HS-27A (cell line): Measurements from ENCODE around the gene TCERG1L.

Experiments used
- DNase-seq: peaks from one replicate; pipeline ENCODE4 v3.0.0-alpha.2; 2012; ENCODE audit warnings: low read depth, missing footprints

Gene TCERG1L

DNA sequence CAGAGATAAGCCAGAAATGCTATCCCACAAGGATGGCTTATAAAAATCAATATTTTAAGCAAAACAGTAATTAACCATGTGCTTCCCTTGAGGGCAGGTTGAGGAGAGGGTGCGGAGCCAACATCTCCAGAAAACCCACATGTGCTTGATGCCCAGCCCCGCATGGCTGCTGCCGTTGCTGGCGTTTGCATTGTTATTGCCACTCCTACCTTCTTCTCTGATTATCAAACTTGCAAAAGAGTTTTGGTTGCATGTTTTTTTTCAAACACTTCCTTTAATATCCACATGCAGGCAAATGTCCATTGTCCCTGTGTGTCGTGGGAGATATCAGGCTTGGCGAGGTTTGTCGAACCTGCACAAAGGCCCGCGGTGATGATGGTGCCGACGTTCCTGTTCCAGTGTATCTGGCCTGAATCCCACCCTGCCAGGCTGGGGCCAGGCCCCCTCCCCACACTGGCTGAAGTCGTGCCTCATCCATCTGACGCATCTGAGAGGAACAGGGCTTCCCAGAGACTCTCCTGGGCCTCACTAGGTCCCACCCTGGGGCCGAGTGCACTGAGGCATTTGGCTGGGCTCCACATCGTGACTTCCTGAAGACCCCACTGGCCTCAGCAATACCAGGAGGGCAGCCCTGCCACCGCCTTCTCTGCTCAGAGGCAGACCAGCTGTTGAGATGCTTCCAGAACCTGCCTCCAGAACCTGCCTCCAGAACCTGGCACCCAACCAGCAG lies 40.9 kb downstream of the TCERG1L start:
- no peak for DNase-seq

DNA sequence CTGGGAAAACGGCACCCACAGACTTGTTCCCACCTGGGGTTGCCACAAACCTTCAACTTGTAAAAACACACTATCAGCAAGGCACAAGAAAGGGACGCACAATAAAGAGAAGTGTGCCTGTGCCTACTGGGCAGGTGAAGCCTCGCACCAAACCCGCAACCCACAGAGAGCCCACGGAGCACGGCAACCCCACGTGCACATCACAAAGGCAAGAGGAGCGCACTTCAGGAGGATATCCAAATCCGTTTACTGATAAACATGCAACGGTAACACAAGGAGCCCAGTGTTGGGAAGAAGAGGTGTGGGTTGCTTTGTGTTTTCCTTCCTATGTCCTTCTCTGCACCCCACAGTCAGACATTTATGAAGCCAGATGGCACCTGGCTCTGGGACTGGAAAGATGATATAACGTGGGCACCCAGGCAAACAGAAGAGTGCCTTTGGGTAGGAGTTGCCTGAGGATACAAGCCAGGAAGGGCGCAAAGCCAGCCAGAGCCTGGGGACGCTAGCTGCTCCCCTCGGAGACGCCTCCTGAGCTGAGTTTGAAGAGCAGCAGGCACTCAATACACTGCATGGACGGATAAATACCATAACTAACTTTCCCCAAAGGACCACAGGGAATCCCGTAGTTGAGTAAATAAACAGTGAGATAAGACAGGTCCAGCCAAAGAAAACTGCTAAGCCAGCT lies 41.6 kb downstream of the TCERG1L start:
- DNase-seq = no peak

DNA sequence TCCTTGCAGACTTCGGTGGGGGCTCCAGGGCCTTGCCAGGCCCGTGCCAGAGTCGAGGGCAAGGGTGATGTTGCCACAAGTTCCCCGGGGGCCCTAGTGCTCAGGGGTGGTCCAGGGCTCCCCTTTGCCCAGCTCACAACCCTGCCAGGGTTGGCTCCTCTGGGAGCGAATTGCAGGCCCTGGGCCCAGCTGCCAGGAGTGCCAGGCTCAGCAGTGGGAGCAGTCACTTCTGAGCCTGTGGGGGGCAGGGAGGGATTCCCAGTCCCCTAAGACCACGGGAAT lies 43.8 kb downstream of the TCERG1L start:
- DNase-seq = no peak

DNA sequence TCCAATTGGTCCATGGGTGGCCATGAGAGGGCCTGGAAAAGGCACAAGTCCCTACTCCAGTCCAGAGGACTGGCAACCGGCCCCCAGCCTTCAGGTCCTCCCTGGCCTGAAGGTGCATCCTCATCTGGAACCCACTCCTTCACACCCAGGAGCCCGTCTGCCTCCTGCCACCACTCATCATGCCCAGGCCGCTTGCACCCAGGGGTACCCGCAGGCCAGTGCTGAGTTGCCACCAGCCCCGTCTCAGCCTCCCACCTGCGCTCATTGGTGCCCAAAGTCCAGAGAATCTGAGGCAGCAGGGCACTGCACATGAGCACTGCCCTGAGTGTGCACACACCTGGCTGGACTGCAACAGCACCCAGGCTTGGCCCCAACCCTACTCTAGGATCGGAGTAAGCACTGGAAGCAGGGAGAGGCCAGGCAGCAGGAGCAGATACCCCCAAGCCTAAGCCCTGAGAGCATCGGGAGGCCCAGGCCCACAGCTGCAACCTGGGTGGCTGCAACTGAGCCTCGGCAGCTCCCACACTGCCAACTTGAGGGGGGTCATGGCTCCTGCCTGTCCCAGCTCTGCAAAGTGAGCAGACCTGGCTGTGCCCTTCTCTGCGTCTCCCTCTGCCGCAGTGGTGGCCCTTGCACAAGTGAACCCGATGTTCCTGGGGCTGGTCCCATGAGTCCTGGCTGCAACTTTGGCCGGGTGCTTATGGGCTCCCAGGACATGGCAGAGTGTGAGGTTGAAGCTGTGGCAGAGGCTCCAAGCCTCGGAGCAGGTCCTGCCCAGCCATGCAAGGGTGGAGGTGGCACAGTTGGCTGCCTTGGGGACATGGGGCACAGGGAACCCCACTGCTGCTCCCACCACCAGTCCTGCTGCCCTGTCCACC lies 44.3 kb downstream of the TCERG1L start:
- no peak for DNase-seq

DNA sequence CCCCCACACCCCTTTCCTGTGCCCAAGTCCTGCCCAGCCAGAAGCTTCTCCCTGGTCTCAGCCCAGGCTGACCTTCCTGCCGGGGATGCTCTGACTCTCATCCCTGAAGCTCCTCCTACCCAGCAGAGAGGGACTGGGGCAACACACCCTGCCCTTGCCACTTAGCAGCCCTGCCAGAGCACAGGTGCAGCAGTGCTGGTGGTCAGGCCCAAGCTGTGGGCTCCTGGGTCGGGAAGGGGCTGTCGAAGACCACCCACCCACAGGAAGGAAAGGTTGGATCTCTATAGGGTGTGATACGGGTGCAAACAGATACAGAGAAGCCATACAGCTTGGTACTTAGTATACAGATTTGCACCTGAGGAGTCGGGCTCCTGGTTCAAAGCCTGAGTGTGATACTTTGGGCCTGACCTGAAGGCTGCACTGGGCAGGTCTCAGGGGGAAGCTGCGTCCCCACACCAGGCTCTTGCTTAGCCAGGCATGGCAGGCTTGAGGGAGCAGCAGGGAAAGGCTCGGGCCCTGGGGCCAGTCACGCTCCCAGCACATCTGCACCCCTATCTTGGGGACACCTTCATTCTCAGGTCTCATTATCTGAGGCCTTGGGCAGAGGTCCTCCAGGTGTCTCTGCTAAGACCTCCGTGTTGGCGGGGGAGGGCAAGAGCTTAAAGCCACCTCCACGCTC lies 47.3 kb downstream of the TCERG1L start:
- no peak for DNase-seq

DNA sequence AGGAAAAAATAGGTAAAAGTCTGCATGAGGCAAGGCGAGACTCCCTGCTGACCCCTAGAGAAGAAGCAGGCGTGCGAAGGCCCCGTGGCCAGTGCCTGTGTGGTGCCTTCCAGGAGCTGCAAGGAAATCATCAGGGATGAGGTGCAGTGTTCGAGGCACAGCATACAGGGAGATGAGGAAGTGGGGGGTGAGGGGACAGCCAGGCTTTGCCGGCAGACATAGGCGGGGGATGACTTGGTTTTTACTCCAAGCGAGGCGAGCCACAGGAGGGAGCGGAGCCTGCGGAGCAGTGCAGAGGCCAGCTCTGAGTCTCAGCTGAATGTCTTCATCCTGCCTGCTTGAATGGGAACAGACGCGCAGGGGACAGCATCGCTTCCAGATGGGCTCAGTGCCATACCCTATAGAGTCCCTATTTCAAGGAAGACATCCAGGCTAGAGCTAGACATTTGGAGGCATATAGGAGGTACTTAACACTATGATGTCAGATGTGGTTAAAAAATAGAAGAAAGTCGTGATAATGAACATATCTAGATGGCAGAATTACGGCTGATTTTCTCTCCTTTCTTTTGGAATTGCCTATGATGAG lies 49.5 kb downstream of the TCERG1L start:
- DNase-seq = no peak

DNA sequence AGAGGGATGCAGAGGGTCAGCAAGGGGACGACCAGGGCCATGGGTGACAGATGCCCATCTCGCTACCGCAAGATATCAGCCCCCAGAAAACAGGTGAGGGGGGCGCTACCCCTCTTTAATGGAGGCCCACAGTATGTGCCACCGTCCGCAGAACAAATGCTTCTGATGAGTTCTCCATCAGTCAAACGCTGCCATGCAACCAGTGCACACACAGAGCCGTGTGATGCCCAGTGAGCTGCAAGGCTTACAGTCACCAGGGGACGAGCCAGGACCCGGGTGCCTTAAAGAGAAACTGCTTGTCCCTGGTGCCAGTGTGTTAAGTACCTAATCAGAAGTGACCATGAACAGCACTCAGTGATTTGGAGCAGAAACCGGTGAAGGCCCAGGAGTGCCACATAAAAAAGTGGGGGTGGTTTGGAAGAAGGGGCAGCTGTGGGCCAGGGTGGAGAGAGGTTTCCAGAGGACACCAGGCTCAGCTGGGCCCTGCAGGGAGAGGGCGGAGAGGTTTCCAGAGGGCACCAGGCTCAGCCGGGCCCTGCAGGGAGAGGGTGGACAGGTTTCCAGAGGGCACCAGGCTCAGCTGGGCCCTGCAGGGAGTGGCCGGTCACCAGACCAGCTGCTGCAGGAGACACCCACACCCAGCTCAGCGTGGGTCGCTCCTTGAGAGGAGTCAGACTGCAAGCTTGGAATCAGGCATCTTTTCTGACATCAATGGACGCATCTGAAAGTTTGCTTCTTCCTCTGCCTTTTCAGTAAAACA lies 50.9 kb downstream of the TCERG1L start:
- no peak for DNase-seq

DNA sequence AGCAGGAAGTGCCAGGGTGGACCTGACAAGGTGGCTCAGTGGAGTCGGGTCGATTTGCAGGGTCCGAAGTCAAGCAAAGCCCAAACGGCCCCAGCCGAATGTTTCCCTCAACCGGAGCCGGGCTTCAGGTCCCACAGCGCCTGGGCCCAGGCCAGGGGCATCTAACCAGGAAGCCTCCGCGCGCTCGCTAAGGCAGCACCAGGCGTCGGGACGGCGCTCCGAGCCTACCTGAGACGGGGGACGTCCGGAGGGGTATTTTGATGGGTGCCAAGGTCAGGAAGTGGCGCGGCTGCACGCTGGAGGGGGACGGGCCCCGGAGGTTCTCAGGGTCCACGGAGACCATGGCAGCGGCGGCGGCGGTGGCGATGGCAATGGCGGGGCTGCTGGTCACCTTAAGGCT lies 51.5 kb downstream of the TCERG1L start:
- DNase-seq = no peak

DNA sequence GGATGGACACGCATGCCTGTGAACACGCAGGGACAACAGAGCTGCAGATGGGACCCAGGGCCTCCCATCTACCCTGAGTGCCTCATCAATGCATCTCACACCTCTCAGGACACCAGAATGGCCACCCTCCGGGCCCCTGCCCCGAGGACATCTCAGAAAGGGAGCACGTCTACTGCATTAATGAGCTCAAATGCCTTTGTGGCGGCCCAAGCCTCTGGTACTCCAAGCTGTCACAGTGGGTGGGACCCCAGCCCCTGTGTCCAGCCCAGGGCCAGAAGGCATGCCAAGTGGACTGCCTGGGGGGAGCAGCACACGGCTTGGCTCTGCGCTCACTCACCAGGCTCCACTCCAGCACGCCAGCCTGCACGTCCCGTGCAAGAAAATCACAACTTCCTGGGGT lies 52.0 kb downstream of the TCERG1L start:
- no peak for DNase-seq

DNA sequence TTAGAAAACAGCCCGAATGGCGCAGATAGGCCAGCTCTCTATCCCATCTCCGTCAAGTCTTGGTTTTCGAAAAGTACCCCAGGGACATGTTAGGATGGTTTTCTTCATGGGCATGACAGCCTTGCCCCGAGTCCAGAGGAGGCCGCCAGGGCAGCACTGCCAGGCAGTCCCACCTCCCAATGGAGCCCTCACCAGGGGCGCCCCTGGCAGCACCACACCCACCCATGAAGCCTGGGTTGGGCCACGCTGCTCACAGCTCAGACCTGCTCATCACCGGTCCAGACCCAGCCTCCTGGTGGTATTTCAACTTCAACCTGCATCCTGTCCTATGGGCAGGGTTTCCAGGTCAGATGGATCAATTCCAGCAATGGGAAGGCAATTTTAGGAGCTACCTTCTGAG lies 53.3 kb downstream of the TCERG1L start:
- DNase-seq = no peak

DNA sequence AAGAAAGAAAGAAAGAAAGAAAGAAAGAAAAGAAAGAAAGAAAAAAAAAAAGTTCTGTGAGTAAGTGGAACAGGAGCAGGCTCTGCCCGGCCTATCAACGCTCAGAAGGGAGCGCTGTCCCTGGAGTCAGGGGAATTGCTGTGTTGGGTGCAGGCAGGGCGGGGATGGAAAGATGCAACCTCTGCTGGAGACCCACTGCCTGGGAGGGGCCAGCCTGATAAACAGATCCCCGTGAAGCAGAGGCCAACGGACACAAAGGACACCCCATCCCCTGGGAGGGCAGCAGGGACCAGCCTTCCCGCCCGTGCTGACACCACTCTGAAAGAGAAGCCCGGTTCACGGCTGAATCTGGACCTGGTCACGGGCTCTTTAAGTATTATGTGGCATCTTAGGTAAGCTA lies 54.5 kb downstream of the TCERG1L start:
- no peak for DNase-seq

DNA sequence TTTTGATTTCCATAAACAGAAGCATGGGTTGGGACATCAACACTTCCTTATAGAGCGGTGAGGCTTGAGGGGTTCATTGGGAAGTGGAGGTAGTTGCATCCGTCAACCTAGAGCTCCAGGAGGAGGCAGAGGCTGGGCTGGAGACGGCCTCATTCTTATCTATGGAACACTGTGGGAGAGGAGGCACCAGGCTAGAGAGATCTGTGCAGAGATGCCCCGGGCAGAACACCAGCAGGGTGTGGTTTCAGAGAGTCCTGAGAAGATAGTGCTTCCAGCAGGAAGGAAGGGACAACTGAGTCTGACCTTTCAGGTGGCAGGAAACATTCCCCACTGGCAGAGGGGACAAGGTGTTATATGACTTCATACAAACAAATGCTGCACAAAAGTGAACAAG lies 56.7 kb downstream of the TCERG1L start:
- DNase-seq = no peak

DNA sequence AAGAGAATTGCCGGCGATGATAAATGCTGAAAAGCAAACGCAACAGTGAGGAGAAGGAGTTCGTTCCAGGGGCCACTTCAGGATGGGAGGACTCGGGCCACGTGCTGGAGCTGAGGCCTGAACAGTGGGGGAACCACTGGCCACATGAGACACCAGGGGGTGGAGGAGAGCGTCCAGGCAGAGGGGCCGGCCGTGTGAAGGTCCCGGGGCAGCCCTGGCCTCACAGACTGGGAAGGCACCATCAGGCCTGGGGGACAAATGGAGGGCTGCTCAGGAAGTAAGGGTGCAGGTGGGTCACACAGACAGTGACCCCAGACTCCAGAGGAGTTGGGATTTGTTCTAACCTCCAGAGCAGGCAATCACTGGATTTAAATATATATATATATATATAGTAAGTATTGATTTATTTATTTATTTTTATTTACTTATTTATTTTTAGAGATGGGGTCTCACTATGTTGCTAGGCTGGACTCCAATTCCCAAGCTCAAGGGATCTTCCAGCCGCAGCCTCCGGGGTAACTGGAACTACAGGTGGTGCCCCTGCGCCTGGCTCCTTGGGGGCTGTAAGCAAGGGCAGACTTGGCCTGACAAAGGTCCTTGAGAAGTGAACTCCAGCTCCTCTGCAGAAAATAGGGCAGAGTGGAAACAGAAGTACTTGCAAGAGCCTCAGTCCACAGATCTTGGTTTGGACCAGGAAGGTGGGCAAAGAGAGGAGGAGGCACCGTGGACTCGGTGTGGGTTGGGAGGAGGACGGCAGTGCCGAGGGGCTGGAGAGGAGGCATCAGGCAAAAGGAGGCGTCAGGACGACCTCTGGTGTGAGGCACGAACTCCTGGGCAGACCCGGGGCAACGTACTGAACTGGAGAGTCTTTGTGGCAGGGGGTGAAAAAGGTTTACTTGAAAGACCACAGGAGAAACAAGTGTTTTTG lies 57.3 kb downstream of the TCERG1L start:
- no peak for DNase-seq

DNA sequence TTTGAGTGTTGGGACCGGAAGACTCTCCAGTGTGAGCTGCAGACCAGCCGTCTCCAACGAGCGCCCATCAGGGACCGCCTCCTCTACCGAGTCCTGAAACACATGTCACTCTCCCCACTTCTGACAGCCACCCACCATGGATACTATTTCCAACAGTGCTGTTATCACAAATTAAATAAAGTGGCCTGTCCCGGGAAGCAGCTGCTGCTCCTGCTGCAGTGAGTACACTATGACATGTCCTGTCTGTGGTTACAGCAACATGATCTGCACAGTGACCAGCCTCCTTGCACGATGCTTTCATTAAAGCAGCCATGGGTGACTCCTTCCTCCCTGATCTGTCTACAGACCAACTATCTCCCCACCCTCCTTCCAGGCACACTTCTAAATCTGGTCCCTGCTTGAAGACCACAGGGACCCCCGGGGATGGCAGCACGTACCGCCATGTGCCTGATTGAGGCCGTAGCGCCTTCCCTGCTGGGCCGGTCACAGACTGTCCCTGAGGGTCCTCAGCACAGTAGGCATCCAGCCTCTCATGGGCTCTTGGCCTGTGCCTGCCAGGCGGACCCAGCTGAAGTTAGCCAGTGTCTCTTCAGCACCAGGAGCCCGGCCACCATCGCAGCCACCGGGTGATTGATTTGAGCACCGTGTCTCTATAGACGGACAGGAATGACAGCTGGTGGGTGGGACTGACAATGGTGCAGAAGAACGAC lies 58.8 kb downstream of the TCERG1L start:
- no peak for DNase-seq

DNA sequence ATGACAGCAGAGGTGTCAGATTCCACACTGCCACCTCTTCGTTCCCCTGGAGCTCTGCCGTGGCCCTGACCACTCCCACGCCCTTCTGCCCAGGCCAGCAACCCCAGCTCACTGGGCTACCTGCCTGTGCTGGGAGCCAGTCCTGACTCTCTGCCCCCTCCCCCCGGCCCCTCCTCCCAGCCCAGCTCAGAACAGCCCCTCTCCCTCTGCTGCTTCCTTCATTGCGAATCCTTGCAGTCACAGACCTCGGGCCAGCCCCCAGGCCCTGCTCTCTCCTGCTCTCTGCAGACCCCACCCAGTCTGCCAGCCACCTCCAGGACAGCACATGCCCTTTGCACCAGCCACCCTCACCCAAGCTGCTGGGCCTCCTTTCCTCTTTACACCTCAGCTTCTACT lies 60.4 kb downstream of the TCERG1L start:
- no peak for DNase-seq

DNA sequence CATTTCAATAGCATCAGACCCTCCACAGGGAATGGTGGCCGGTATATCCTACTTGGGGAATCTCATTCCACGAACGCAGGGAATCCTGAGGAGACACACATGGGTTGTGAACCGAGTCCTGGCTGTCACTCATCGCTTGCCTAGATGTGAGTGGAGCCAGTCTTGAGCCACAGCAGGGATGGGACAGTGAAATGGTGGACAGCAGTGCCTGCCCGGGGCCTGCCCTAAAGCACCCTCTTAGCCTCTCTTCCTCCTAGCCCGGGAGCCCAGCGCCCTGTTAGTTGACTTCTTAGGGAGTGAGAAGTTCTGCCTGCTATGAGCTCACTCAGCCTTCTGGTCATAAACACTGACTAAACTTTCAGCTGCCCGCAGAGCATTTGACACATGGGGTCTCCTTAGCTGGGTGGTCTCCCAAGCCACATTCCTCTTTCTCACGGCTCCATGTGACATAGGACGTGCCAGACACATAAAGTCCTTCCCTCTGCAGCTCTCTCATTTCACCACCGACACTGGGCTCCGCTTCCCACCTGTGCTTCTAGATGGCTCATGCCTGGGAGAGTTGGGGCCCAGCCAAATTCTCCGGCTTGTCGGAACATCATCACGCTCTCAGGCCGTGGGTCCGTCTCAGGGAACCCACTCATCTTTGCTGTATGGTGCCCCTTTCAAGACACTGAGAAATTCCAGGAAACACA lies 60.9 kb downstream of the TCERG1L start:
- DNase-seq = no peak

DNA sequence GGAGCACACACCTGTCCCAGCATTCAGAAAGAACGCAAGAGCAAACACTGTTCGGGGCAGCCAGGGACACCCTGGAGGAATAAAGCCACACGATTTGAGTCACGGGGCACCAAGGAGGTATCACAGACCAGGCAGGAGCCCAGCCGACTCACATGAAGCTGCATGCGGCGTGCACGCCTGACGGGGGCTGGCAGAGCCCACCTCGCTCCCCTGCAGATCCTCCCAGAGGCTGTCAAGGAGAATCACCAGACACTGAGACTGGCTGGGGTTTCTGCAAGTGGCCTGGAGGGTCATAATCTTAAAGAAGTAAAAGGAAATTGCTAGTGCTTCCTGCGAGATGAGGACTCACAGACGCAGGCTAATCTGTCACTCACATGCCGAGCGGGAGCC lies 61.6 kb downstream of the TCERG1L start:
- no peak for DNase-seq

DNA sequence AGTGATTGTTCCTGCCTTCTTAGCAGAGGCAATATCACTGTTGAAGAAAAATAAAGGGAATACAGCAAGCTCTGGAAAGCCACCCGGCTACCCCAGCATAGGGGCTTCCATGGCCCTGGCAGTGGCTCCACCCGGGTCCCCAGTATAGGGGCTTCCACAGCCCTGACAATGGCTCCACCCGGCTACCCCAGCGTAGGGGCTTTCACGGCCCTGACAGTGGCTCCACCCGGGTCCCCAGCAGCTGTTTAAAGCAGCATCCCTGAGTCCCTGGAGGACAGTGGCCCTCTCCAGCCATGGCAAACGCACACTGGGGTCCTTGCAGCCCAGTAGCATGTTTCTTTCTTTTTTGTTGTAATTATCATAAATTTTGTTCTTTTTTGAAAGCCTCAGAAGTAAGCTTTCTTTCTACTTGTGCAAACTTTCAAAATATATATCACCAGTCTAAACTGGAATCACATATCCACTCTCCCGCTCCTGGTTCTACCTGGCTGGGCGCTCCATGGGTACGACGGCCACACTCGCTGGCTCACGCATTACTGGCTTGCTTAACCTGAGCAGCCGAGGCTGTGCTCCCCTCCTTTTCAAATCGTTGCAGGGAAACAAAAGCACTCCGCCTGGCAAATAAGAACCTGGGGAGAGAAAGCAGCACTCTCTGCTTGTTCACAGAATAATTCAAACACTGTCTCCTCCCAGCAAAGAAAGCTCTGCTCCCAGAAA lies 62.1 kb downstream of the TCERG1L start:
- DNase-seq = no peak
